GM20431 (cell line): ENCODE data around the gene SPOCD1.

ENCODE experiments used
- in situ Hi-C: fragments of 300-500 bp; cut with MseI, MboI; formaldehyde crosslinking; loops from one replicate; pipeline ENCODE4 v1.15.0; 2020; ENCODE audit warnings: low sequenced_read_pairs; ENCODE audit not compliant: unreplicated experiment

SPOCD1 gene

DNA sequence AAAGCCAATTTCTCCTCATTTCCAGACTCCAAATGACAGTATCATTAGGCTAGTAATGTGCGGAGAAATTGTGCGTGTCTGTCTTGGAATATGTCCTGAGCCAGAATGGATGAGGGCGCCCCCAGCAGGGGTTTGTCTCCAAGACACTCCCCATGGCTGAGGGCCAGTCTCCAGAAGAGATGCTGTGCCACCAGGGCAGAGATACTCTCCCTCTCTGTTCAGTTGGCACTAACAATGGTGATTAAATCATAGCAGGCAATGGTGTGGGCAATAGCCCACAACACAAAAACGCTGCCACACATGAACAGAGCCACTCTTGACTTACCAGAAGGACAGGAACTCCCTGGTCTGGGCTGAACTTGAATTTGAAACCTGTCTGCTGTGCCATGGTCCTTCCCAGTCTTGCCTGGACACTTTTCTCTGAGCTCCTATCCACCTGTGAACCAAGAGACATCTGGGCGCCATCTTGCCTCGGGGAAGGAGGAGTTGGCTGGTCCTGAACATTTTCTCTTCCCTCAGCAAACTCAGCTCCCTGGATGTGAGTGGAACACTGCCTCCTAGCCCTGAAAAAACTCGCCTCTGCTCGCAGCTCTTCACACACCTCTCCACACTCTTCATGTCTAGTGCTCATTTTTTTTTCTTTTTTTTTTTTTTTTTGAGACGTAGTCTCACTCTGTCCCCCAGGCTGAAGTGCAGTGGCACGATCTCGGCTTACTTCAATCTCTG lies 36.9 kb downstream of the SPOCD1 start:
- in situ Hi-C loops: no loop called here

DNA sequence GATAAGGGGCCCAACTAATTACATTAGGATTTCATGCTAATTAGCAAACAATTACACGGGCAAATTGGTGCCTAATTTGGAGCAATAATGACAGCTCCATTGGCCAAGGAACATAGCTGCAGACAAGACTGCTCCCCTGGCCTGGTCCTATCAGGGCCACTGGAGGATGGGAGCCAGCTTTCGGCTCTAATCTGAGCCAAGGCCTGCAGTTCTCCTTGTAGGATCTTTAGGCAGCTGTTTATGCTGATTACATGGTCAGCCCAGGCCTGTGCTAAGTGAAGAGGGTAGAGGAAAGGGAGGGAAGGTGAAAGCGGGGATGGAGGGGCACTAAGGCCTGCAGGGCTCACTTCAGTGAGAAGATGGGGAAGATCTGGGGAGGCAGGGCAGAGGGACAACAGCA lies 39.3 kb downstream of the SPOCD1 start:
- in situ Hi-C loops: no loop called here

DNA sequence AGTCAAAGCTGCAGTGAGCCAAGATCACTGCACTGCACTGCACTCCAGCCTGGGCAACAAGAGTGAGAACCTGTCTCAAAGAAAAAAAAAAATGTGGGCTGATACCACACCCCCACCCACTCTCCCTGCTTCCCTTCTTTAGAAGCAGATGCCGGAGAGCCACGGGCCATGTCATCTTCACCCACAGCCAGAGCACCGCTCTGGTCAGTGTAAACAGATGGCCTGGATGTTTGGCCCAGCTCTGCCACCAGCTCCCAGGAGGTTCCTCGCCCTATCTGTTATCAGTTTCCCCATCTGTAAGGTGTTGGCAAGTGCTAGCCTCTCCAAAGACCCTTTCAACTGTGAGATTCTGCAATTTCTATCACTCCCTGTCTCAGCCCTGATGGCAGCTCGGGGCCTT lies 39.8 kb downstream of the SPOCD1 start:
- in situ Hi-C loops: no loop called here

DNA sequence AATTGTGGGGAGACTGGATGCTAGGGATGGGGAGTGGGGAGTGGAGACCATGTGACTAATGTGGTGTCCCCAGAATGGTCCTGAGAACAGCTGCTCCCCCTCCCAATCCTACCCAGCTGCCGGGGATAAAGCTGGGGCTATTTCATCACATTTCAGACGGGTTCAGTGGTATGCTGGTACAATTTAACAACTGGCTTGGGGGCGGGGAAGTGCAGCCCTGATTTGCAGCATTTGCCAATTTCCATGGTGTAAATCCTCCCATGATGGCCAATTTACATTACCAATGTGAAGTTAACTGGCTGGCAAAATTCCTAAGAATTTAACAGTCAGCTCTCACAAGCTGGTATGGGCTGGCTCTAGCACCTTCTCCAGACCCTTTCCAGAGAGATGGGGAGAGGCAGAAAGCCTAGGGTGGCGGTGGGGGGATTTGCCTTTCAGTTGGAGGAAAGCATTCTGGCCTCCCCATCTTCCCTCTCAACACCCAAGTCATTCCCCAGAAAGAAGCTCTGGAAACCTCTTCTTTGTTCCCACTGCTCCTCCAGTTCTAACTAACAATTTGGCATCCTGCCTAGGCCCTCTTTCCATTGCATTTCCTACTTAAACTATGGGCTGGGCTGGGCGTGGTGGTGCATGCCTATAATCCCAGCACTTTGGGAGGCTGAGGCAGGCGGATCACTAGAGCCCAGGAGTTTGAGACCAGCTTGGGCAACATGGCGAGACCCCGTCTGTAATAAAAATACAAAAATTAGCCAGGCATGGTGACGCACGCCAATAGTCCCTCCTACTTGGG lies 40.4 kb downstream of the SPOCD1 start:
- in situ Hi-C loops: no loop called here

DNA sequence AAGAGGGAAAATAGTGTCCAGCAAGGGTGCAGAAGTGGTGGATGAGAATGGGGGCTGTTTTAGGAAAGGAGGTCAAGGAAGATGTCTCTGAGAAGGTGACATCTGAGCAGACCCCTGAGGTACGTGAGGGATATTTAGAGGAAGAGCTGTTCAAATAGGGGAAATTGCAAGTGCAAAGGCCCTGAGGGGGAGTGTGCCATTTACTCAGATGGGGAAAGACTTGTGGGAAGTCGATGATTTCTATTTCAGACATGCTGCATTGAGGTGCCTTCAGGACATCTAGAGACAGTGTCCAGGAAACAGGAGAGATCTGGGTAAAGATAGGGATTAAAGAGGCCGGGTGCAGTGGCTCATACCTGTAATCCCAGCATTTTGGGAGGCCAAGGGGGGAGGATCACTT lies 41.3 kb downstream of the SPOCD1 start:
- in situ Hi-C loops: no loop called here

DNA sequence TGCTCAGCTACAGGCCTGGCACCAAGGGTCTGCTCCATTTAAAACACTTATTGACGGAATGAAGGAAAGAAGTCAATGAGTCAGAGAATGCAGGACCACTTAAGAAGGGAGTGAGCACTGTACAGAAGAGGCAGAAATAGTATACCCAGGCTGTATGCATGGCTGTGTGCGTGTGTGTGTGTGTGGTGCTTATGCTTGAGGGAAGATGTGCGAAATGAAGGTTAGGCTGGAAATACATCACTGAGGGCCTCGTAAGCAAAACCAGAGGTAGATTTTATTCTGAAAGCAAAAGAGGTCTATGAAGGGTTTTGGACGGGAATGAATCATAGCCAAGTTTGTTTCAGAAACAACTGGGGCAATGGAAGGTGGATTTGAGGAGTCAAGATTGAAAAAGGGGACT lies 42.0 kb downstream of the SPOCD1 start:
- in situ Hi-C loops: no loop called here

DNA sequence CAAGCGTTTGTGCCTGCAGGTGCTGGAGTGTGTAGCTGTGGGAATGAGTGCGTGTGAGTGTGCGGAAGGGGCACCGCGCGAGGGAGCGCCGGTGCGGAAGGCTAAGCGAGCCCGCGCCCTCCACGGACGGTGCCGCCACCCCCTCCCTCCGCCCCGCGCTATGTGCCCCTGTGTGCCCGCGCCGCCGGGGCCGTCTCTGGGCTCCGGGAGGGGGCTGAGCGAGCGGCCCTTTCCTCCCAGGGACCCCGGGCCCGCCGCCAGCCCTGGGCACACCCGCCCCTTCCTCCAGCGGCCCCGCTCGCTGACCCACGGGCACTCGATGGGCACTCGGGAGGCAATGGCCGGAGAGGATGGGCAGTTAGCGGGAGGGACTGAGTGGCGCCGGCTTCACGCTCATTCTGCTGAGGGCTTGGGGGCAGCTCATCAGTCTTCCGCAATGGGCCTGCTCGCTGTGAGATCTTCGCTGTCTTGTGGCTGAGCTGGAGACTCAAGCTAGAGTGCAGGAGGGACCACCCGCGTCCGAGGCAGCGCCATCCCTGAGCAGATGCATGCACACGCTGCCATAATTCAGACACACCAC lies 43.1 kb downstream of the SPOCD1 start:
- in situ Hi-C loops: no loop called here

DNA sequence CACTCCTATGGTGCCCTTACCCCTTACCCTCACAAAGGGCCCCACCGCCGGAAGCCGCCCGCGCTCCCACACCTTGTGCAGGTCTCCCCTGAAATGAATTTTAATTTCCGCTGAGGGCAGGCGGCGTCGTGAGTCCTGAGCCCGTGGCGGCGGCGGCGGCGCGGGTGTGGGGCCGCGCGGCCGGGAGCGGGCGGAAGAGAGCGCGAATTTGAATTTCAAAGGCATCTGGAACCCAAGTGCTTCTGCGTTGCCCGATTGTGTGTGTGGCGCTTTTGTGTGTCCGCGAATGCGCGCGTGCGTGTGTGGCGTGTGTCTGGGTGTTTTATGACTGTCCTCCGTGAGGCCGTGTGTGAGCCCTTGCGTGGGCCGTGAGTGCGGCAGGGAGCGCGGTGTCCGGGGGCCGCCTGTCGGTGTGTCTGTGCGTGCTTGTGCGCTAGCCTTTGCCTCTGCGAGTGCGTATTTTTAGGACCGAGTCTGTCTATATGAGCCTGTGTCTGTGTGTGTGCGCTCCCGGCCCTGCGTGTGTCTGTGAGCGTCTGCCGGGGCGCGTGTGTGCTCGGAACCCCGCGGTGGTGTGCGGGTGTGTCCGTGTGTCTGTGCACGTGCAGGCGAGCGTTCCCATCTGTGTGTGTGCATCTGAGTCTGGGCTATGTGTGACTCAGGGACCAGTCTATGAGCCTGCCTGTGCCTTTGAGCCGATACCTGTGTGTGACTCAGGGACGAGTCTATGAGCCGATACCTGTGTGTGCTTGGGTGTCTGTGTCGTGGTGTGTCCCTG lies 43.7 kb downstream of the SPOCD1 start:
- in situ Hi-C loops: no loop called here

DNA sequence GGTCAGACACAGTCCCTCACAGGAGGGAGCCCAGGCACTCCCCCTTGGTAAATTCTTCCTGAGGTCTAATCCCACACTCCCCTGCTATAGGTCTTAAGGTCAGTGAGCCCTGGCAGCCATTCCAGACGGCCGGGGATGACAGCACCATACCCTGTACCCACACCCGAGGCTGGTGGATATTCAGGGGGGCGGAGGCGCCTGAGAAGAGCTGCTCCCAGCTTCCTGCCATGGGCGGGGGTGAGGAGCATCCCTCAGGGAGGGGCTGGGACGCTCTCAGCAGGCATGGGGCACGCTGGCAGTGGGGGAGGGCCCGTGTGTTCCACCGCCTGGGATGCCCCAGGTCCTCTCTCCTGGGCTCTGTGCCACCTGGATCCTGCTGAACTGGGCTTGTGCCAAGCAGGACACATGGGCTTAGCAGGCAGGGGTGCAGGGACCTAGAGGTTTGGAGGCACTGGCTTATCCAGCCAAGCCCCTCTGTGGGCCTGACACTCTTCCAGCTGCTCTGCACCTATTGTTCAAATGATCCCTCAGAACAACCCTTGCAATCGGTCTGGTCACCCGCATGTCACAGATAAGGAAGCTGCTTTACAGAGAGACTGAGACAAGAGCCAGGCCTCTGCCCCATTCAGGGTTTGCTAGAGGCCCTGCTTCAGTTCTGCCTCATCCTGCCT lies 46.0 kb downstream of the SPOCD1 start:
- in situ Hi-C loops: no loop called here

DNA sequence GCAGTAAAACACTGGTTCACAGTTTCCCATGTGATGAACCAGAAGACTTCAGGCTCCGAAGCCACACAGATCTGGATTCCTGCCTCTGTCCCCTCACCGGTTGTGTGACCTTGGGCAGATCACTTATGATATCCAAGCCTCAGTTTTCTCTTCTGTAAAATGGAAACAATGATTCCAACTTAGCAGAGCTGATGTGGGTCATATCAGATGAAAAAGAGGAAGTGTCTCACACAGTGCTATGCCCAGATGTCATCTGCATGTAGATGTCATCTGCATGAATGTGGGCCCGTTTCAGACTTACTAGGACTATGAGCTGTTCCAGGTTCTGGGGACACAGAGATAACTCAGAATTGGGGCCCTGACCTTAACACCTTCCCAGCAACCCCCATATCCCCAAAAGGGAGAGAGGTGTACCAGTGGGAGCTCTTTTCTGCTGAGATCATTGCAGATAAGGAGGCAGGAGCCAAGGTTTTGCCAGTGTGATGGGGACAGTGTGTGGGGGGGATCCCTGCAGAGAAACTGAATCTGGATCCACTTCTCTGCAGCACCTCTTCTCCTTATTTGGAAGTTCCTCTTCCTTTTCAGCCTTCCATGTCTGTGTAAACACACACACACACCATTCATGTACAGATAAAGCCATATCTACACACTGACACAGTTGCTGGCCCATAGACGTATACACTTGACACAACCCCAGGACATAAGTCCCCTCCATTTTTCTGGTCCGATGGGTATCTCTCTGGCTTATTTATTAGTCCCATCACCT lies 46.7 kb downstream of the SPOCD1 start:
- in situ Hi-C loops: no loop called here

DNA sequence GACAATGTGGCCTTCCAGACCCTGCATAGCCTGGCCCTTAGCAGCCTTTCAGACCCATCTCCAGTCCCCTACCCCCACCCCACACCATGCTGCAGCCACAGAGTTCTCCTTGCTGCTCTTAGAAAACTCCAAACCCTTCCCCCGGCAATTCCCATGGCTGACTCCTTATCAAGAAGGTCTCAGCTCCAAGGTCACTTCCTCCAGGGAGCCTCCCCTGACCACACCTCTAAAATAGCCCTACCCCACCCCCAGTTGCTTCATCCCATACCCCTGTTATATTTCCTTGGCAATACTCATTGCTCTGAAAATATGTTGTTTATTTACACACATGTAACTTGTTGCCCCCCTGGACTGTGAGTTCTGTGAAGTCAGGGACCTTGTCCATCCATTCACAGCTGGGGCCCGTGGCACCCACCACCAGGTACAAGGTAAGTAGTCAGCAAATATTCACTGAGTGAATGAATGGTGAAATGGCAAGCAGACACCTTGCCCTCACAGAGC lies 47.4 kb downstream of the SPOCD1 start:
- in situ Hi-C loops: no loop called here

DNA sequence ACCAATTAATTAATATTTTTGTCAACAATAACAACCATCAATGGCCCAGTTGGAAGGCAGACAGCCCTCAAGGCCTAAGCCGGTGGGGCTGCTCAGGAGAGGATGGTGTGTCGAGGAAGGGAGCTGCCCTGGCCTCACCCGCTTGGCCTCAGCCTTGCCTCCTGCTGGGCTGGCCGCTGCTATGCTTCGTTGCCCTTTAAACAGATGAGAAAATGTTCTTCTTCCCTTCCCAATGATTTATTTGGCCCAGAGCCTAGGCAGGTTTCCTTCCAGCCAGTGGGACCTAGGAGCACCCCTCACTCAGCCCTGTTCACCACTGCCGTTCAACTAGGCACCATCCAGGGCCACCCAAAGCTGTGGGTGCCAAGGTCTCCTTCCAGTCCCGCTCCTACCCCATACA lies 48.6 kb downstream of the SPOCD1 start:
- in situ Hi-C loops: no loop called here

DNA sequence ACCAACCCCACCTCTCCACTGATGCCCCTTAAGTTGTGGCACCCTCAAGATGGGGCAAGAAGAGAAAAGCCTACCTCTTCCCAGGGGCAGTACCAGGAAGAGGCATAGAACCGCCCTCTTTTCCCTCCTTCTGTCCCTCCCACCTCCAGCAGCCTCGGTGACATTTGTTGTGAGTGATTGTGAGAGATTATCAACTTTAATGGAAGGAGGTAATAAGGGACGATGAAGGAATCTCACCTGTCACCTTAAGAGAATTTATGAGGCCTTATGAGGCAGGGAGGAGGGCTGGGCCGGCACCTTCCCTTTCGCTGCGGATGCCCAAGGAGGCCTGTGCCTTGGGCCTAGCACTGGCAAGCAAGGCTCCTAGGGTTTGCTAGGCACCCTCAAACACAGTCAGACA lies 50.3 kb downstream of the SPOCD1 start:
- in situ Hi-C loops: no loop called here

DNA sequence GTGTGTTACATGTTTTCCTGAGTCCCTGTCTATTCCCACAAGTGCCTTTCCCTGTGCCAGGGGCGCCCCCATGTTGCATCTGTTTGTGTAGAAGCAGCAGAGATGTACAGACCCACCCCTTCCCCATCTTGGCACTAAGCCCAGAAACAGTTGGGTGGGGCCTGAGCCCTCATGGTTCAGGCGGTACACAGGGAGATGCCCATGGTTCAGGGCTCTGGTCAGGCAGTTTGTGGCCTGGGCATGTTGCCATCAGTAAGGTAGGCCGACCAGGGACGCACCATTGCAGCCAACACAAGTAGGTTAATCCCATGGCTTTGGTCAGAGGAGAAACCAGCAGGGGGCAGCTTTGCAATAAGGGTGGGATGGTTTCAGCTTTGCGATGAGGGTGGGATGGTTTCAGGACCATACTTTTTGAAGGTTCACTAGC lies 50.8 kb downstream of the SPOCD1 start:
- in situ Hi-C loops: no loop called here

DNA sequence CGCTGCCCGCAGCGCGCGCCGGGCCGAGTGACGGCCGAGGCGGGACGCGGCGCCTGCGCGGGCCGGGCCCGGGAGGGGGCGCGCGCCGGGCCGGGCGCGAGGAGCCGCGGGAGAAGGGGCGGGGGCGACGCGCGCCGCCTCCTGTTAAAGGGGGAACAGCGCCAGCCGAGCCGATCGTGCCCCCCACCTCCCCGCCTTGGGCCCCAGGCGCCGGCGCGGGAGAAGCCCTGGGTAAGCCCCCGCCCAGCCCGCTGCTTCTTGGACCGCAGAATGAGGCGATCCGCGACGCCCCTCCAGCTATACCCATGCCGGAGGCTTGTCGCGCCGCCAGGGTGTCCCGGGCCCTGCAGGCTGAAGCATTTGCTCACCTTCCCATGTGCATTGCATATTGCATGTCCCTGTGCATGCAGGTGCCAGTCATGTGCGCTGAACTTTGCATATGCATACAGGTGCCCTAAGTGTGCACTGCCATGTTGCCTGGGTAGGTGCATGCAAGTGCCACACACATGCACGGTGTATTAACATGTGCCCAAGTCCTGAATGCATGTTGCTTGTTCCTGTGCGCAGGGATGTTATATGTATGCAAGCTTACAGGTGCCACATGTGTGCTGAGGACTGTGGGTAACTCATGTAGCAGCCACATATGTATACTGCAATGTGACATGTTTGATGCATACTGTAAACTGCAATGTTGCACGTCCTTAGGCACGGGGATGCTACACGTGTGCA lies 51.3 kb downstream of the SPOCD1 start, which contains the start of gene ADGRB2:
Gene ADGRB2, minus strand, starts transcription at position 29 of the 729 bp plus-strand sequence. CDS start 7,119 bp downstream, outside the sequence.
- in situ Hi-C loops: no loop called here

DNA sequence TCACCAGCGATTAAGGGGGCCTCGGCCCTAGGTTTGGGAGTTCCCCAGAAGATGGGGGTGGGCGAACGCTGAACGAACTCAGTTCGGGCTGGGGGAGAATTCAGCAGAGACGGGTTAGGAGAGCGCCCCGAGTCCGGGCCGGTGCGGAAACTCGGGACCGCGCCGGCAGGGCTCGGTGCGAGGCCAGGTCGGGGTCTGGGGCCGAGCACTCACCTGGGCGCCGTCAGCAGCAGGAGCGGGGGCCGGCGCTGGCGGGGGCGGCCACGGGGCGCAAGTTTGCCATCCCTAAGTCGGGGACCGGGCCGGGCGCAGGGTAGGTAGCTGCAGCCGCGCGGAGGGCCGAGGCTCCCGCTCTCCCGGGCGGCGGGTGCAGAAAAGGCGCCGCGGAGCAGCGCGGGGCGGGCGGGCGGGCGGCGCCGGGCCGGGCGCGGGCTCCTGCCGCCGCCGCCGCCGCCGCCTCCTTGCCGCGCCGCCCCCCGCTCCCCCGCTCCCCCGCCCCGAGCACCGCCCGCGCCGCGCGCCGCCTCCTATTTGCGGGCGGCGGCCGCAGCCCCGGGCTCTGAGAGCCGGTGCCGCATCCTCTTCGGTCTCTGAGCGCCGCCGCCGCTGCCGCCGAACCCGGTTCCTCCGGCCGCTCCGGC lies 52.0 kb downstream of the SPOCD1 start:
- in situ Hi-C loops: no loop called here

DNA sequence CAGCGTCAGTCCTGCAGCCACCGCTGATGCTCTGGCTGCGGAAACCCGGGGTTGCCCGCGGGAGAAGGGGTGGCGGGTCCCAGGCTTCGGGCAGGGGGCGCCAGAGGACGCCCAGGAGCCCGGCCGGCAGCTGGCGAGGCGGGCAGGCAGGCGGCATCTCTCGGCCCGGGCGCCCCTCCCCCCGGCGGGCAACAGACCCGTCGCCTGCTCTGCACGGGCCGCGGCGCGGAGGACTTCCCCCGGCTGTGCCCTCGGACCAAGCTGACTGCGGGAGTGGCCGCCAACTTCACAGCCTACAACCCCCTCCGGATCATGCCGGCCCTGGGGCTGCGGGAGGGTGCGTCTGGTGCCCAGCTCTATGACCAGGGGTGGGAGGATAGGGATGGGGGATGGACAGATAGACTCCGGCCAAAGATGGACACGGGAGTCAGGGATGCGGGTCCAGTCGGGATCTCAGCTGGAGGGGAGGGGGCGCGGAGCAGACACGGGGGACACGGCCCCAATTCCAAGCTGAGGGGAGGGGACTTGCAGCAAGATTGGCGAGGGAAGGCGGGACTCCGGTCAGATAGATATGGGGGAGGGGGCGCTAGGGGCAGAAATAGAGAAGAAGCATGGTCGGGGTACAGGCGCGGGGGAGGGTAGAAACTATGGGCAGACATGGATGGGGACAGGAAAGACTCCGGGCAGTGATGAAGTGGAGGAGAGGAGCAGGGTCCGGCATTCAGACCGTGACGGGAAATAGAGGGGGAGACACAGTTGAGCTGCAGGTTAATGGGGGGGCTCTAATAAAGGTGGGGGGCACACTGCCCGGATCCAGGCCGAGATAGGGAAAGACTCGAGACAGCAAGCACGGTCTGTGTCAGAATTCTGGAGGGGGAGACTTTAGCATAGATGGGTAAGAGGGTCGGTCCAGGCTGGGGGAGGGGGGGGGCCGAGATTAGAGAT lies 52.8 kb downstream of the SPOCD1 start:
- in situ Hi-C loops: no loop called here
